Activated T-helper 9 cell treated with anti-CD3 and anti-CD28 coated beads, Interleukin-2, amount 50 U/mL, for 16 hours (primary cell): Measurements from ENCODE around the gene CEP192.

Experiments used
- DNase-seq: peaks from one replicate; pipeline ENCODE4 v3.0.0-alpha.2; 2020; ENCODE audit warnings: low read depth

Gene CEP192

DNA sequence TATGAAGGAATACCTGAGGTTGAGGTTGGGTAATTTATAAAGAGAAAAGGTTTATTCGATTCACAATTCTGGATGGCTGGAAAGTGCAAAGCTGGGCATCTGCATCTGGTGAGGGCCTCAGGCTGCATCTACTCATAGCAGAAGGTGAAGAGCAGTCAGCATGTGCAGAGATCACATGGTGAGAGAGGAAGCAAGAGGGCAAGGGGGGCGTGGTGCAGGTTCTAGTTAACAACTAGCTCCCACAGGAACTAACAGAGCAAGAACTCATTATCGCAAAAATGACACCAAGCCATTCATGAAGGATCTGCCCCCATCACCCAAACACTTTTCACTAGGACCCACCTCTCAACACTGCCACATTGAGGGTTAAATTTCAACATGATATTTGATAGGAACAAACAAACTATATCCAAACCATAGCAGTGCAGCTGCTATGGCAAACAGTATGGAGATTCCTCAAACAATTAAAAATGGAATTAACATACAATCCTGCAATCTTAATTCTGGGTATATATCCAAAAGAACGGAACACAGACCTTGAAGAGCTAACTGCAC lies 154.6 kb downstream of the CEP192 start:
- DNase-seq, result no peak

GRCh38 chr18:13147130-13147529 lies 156.0 kb downstream of the CEP192 start:
- DNase-seq, result no peak

- no peak for DNase-seq
Observed at GRCh38 chr18:13151656-13152055, 160.5 kb downstream of the CEP192 start.

DNA sequence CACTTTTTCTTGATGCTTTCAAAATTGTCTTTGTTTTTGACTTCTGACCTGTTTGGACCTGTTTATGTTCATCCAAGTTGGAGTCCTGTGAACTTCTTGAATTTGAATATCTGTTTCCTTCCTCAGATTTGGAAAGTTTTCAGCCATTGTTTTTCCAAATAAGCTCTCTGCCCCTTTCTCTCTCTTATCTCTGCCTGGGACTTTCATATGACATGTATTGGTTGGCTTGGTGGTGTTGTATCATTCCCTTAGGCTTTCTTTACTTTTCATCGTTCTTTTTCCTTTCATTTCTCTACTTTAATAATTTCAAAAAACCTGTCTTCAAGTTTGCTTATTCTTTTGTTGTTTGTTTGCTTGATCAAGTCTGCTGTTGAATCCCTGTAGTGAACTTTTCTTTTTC lies 167.3 kb downstream of the CEP192 start:
- DNase-seq, result no peak

DNA sequence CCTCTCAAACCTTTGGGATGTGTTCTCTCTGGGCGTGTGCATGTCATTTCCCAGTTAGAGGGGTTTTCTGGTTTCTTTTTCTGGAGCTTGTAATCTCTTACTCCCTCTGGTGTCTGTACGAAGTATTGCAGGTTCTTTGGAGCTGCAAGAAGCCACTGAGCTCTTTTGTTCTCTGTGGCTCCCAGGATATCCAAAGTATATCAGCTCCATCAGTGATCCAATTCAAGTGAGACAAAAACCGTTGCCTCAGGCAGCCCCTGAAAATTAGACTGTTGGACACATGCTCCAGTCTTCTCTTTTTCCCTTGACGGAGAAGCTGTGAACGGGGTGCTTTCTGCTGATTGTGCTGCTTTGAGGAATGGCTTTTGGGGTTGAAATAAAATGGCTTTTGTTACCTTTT lies 168.4 kb downstream of the CEP192 start:
- no peak for DNase-seq

GRCh38 chr18:13161276-13161899 lies 170.2 kb downstream of the CEP192 start:
- DNase-seq, result no peak

DNA sequence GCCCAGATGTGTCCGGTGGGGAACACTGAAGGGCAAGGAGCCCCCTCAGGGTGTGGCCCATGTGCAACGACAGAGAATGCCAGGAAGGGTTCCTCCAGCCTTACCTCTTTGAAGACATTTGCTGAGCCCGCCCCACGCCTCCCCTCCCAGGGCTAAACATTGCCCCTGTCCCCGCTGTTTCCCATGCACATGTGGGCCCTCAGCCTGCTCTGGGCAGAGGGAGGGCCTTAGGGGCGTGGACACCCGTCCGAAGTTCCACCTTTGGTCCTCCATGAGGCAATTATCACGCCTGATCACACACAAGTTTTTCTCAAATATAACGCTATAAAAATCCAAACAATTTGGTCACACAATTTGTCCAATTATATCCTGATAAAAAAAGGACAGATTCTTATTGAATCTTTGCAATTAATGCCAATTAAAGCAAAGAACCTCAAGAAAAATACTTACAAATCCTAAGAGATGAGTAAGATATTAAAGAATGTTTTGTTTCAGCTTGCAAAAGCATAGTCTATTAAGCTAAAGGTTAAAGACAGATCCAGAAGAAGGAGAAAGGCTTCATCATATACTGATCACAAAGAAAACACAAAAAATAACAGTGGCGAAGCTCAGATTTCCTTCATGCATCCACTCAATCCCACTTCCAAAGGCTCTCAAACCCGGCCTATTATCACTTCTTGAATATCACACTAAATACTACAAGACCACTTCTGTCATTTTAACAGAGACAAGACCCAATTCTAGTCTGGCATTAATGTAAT lies 172.2 kb downstream of the CEP192 start:
- no peak for DNase-seq

DNA sequence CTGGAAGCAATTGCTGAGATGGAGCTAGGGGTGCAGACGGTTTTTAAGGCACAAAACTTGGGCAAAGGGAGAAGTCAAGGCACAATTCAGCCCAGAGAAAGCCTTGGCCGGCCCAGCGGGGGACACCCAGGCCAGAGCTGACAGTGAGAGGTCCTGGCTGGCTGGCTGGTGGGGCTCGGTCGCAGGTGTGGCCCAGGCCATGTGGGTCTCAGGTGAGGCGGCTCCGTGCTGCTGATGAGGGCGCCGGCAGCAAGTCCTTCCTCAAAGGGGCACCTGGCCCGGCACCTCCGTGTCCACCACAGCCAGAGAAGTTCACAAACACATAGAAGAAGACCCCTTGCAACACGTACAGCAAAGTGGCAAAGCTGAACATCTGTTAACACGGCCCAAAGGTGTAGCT lies 173.2 kb downstream of the CEP192 start:
- DNase-seq, result no peak

DNA sequence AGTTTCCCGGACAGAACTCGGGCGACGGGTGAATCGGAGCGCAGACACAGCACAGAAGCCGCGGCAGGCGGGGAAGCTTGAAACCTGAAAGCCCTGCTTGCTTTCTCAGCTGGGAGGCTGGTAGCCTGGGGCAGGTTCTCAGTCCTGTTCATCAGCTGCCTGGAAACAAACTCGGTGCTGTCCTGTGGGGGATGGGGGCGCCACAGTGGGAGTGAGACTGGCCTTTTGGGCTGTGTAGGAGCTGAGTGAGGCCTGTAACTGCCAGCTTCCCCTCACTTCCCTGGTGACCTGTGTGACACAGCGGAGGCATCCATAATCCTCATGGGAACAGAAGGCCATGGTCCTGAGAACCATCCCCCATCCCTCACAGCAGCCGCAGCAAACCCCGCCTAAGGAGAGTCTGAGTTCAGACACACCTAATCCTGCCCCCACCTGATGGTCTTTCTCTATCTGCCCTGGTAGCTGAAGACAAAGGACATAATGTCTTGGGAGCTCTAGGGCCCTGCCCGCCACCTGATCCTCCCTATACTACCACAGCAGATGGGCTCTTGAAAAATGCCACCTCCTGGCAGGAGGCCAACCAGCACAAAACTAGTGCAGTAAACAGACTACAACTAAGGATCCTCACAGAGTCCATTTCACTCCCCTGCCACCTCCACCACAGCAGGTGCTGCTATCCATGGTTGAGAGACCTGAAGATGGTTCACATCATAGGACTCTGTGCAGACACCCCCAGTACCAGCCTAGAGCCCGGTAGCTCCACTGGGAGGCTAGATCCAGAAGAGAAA lies 174.7 kb downstream of the CEP192 start:
- DNase-seq, result no peak

GRCh38 chr18:13173578-13174145 lies 182.5 kb downstream of the CEP192 start:
- no peak for DNase-seq
